GM12873 (cell line): ENCODE data around the gene DOCK10.

Experiments used
- CTCF ChIP-seq: IDR thresholded peaks from 2 replicates; pipeline ENCODE4 v1.5.1; 2012; ENCODE audit warnings: low read depth, mild to moderate bottlenecking, moderate library complexity, low read length, control low read depth; ENCODE audit not compliant: insufficient read depth; ENCODE audit errors: missing control alignments

Gene DOCK10

GRCh38 chr2:224975761-224976160 is 66.5 kb downstream of the DOCK10 start:
- no peak for TF ChIP-seq CTCF

- TF ChIP-seq CTCF = no peak
Observed at GRCh38 chr2:224973112-224974016, 68.9 kb downstream of the DOCK10 start.

- no peak for TF ChIP-seq CTCF
Observed at GRCh38 chr2:224971214-224971613, 71.1 kb downstream of the DOCK10 start.

GRCh38 chr2:224970311-224970710 is 72.0 kb downstream of the DOCK10 start:
- TF ChIP-seq CTCF = no peak

GRCh38 chr2:224969633-224970260 is 72.5 kb downstream of the DOCK10 start:
- TF ChIP-seq CTCF = no peak

GRCh38 chr2:224969095-224969494 is 73.2 kb downstream of the DOCK10 start:
- TF ChIP-seq CTCF = no peak

GRCh38 chr2:224968051-224968450 is 74.2 kb downstream of the DOCK10 start:
- TF ChIP-seq CTCF = no peak
